Psoas muscle (tissue), 8 donors: ENCODE results near the gene GATB. TPM values are rescaled to one million over a fixed set of nuclear protein-coding genes. Genes with fewer than 3 reads are reported as not detected.

ENCODE experiments used
- ATAC-seq, 4 donors: fragments of 200-7000 bp; cut with Tn5 transposase; one replicate each; pipeline ENCODE4 v1.9.1; 2020; ENCODE audit warnings: moderate library complexity in 3 of 4, mild to moderate bottlenecking in 2 of 4
- DNase-seq, 2 donors: peaks; one replicate each; pipeline ENCODE4 v3.0.0-alpha.2; 2020
- H3K27ac ChIP-seq: fragments of 200-600 bp; one replicate; pipeline ENCODE4 v1.8.0; 2022
- H3K27me3 ChIP-seq, 3 donors: fragments of 200-600 bp in 1 of 3; one replicate each; pipeline versions ENCODE4 v1.6.1 to v1.8.0; 2013 to 2022; ENCODE audit warnings: low read length in 2 of 3, mild to moderate bottlenecking in 2 of 3, moderate library complexity in 1 of 3; ENCODE audit not compliant: insufficient read depth in 3 of 3
- H3K36me3 ChIP-seq, 2 donors: fragments of 200-600 bp in 1 of 2; one replicate each; pipeline versions ENCODE4 v1.6.1 to v1.8.0; 2013 to 2022; ENCODE audit warnings: low read depth in 1 of 2, mild to moderate bottlenecking in 1 of 2, moderate library complexity in 1 of 2; ENCODE audit not compliant: insufficient read depth in 1 of 2
- H3K4me1 ChIP-seq: fragments of 200-600 bp; one replicate; pipeline ENCODE4 v1.8.0; 2022
- H3K4me3 ChIP-seq: fragments of 200-600 bp; one replicate; pipeline ENCODE4 v1.8.0; 2022; ENCODE audit warnings: mild to moderate bottlenecking
- H3K9me3 ChIP-seq: fragments of 200-600 bp; one replicate; pipeline ENCODE4 v1.8.0; 2022
- WGBS, 3 donors: extraction: QIAGEN DNeasy Blood & Tissue Kit; methylation state at CpG; one replicate each; pipeline versions ENCODE4 v1.1.6 to v1.1.7; 2013; 5-methylcytosine and 5-hydroxymethylcytosine counted together
- intact Hi-C, 2 donors: fragments of 100-400 bp; cut with DNase I; formaldehyde crosslinking; loops; one replicate each; pipeline versions ENCODE4 v1.11.0 to v1.14.2; 2022
- polyA plus RNA-seq, 3 donors: library from polyadenylated mRNA; stranded (reverse); fragments of 200-250 nt; gene quantifications; one replicate each; pipeline ENCODE4 v1.2.3, GENCODE V29; 2013
- total RNA-seq, 4 donors: library from RNA; stranded (reverse); fragmentation: NEBNext Ultra II Directional in 2 of 4; extraction: Animal tissue kit (Norgen Biotek cat#: 25700) in 2 of 4; gene quantifications; one replicate each; pipeline versions ENCODE4 v1.2.1 to v1.2.4, GENCODE V29; 2021 to 2023
- TF ChIP-seq, protein P1 (sequence below): fragments of 200-600 bp; IDR thresholded peaks from one replicate; pipeline ENCODE4 v1.8.0; 2022; ENCODE audit warnings: antibody characterized with exemption
- donor health status: healthy with polysubstance abuse.
- donor health status: DM: no; HTN: no; CAD: no; lungs with moderate emphysema.
- donor health status: Bipolar disorder and iron deficiency.
- donor health status: healthy.
- donor health status: DM: yes; HTN: yes; CAD: no.
- donor health status: DM: no; HTN: no; CAD: no.
- donor health status: DM: no; HTN: no; CAD: no.
- donor health status: DM: yes; HTN: yes; CAD: no.

Gene GATB
- total and polyA plus RNA-seq, 7 donors, result 22.8 to 36.6 (median 28.3) TPM

DNA sequence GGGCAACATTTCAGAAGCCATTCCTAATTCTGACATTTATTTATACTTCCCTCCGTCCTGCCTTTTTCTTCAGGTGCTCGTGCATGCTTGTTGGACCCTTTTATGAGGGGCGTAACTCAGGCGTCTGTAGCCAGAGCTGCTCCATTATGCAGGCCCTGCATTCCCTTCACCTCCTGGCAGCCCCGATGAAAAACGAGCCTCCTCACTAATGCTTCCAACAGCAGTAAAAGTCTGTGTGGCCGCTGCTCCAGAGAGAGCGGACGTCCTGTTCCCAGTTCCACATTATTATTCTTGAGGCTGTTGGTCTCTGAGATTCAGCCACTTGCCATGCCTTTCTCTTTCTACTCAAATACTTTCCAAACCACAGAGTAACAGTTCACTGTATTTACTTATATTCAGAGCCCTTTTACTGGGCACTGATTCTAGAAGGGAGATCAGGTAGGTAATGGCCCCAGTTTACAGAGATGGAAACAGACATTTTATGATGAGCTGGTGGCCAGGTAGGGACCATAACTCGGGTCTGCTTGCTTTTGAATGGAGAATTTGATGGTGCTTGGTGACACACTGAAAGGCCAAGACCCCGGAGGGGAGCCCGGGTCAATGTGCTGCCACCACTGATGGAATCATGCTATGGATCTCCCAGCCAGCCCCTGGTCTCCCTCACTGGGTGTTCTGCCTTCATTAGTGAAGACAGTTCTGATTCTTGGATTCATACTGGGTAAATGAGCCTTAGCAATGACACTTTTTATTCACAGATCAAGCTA, 101.0 kb downstream of the GATB start:
- peak; percentile 80 to 94 (median 86) for ATAC-seq
- WGBS, 3 donors, result 23 to 30% (median 28%) methylated on average over 12 of the region's 12 CpGs
- peak overlapping the region; percentile 78 for H3K27ac ChIP-seq
- TF ChIP-seq, protein P1, sequence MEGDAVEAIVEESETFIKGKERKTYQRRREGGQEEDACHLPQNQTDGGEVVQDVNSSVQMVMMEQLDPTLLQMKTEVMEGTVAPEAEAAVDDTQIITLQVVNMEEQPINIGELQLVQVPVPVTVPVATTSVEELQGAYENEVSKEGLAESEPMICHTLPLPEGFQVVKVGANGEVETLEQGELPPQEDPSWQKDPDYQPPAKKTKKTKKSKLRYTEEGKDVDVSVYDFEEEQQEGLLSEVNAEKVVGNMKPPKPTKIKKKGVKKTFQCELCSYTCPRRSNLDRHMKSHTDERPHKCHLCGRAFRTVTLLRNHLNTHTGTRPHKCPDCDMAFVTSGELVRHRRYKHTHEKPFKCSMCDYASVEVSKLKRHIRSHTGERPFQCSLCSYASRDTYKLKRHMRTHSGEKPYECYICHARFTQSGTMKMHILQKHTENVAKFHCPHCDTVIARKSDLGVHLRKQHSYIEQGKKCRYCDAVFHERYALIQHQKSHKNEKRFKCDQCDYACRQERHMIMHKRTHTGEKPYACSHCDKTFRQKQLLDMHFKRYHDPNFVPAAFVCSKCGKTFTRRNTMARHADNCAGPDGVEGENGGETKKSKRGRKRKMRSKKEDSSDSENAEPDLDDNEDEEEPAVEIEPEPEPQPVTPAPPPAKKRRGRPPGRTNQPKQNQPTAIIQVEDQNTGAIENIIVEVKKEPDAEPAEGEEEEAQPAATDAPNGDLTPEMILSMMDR, result no peak
- H3K36me3 ChIP-seq, result peaks cover 0 to 36% of the 10 kb centered on the region in 2 donors
- peak; percentile 52 to 79 for DNase-seq
- no peaks in the 10 kb centered on the region for H3K9me3 ChIP-seq
- H3K27me3 ChIP-seq, result no peaks in the 10 kb centered on the region
- intact Hi-C loops, result loop anchor here in 1 of 2 donors (5.0 kb wide), 1 partner anchor 33 kb away; no protein-coding TSS in a partner anchor
- peak overlapping the region; percentile 33 for H3K4me3 ChIP-seq
- peaks cover 37% of the 10 kb centered on the region for H3K4me1 ChIP-seq

DNA sequence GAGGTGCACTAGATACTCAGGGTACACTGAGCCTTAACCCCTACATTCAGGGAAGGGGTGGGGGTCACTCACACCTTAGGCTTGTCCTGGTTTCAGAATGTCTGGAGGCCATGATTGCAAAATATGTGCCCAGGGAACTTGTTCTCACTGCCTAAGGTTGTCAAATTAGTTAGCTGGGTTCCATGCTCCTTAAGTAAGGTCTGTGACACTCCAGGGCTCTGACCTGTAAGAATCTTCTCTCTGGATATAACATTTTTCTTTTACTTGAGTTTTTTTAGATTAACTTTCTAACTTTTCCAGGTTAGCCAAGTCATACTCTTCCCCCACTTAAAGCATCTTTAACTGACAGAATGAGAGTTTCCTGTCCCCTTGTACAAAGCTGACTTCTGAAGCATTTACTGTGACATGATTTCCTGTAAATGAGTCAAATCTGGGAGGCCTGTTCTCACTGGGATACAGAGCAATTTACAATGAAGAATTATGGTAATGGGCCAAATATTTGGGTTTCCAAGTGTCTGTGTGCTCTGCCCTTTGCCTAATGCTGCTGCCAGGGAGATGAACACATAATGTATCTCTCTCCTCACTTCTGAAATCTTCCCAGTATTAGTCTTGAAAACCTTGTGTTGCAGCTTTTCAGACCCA, 101.7 kb downstream of the GATB start:
- DNase-seq (no peak), ATAC-seq (peak in 3 of 4 donors; percentile 1 to 46 (median 32))
- Histone ChIP-seq H3K4me3 (no peak overlapping the region), H3K27ac (peak overlapping the region; percentile 78), H3K27me3 (no peaks in the 10 kb centered on the region), H3K4me1 (peaks cover 37% of the 10 kb centered on the region), H3K9me3 (no peaks in the 10 kb centered on the region), H3K36me3 (peaks cover 0 to 30% of the 10 kb centered on the region in 2 donors)
- TF ChIP-seq, protein P1, result no peak
- intact Hi-C loops, result loop anchor here in 1 of 2 donors (5.0 kb wide), 1 partner anchor 33 kb away; no protein-coding TSS in a partner anchor

DNA sequence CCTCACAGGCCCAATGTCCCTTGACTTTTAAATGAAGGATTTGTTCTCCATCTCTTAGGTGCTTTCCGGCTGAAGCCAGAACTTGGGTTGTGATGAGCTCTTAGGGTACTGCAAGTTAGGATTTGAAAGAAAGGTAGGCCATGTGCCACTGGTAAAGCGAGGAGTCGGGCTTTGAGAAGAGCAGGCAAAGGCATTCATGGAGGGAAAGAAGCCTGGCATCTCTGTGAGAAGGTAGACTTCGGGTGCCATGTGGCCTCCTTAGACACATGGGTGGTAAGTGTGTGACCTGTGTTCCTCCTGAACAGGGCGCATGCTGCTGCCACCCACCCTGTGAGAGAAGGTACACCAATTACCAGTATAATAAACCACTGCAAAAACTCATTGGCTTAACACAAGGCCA, 102.9 kb downstream of the GATB start:
- TF ChIP-seq, protein P1, result no peak
- no peak overlapping the region for H3K4me3 ChIP-seq
- WGBS, 3 donors, result 97 to 98% (median 98%) methylated on average over 5 of the region's 5 CpGs
- no peaks in the 10 kb centered on the region for H3K9me3 ChIP-seq
- intact Hi-C loops, result loop anchor here in 1 of 2 donors (5.0 kb wide), 1 partner anchor 34 kb away; no protein-coding TSS in a partner anchor
- H3K27ac ChIP-seq, result no peak overlapping the region
- peaks cover 40% of the 10 kb centered on the region for H3K4me1 ChIP-seq
- peaks cover 0 to 19% of the 10 kb centered on the region in 2 donors for H3K36me3 ChIP-seq
- ATAC-seq (no peak), DNase-seq (no peak)
- no peaks in the 10 kb centered on the region for H3K27me3 ChIP-seq

DNA sequence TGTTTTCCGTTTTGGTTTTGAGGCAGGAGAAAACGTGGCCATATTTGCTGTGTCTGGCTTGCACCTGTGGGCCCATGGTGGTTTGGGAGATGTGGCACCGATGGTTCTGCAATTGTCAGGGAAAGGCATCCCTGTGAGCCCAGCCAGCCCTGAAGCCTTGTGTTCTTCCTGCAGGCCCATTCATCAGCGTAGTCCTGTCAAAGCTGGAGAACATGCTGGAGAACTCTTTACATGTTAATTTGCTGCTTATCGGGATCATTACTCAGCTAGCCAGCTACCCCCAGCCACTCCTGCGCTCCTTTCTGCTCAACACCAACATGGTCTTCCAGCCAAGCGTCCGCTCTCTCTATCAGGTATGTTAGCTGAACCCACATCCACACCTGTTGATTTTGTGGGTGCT, 104.7 kb downstream of the GATB start:
- TF ChIP-seq, protein P1, result no peak
- Histone ChIP-seq H3K27ac (no peak overlapping the region), H3K9me3 (no peaks in the 10 kb centered on the region), H3K27me3 (no peaks in the 10 kb centered on the region), H3K4me1 (peaks cover 45% of the 10 kb centered on the region), H3K4me3 (no peak overlapping the region), H3K36me3 (peaks cover 0 to 16% of the 10 kb centered on the region in 2 donors)
- no peak for ATAC-seq
- no peak for DNase-seq
- WGBS, 3 donors, result 89 to 92% (median 89%) methylated on average over 8 of the region's 8 CpGs
- intact Hi-C loops, result loop anchor here in 1 of 2 donors (5.0 kb wide), 1 partner anchor 36 kb away; no protein-coding TSS in a partner anchor
